HL-60/S4 treated with retinoic acid at 250 ng/mL for 4 days and 3 days (cell line): ENCODE measurements around the gene METAP1D.
"Not testable (repeated sequence)": the region's sequence is repeated elsewhere in the genome, so short reads cannot be mapped to it uniquely, and the experiment has no call there.

Experiments
- in situ Hi-C: fragments of 300-500 bp; cut with MboI; formaldehyde crosslinking; loops from 2 replicates; pipeline ENCODE4 v1.7.0; 2022; ENCODE audit warnings: low sequenced_read_pairs

Gene METAP1D

DNA sequence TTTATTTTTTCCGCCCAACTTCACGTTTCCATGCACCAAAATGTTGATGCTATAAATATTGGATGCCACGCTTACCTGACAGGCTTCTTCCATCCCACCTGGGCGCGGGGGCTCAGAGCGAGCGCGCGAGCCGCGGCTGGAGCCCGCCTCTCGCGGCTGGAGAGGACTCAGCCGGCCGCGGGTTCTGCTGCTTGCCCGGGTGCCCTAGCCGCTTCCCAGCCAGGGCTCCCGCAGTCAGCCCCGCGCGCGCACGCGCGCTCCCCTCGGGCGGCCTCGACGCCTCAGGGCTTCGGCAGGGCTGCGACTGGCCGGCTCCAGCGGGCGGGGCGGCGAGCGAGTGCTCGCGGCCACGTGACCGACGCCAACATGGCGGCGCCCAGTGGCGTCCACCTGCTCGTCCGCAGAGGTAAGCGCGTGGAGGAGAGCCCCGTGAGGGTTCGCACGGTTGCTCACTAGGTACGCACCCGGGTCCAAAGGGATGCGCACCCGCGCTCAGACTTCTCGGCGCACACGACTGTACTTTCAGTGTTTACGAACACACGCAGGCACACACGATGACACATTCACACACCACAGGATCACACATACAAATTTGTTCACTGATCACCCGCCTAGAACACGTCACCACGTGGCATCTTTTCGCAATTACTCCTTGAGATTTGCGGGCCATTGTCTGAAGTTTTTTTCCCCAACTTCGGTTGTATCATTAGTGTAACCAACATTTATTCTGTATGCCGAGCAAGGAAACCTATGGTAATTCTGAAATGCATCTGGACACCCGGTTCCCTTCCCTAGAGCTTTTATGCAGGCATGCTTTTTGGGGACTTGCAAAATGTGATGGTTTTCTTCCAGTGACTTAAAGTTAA lies at the start of gene METAP1D:
Gene METAP1D (plus strand): TSS at position 350 of the 866 bp plus-strand sequence. CDS start 17 bp downstream, at position 367.
- in situ Hi-C loops, result no loop called here

DNA sequence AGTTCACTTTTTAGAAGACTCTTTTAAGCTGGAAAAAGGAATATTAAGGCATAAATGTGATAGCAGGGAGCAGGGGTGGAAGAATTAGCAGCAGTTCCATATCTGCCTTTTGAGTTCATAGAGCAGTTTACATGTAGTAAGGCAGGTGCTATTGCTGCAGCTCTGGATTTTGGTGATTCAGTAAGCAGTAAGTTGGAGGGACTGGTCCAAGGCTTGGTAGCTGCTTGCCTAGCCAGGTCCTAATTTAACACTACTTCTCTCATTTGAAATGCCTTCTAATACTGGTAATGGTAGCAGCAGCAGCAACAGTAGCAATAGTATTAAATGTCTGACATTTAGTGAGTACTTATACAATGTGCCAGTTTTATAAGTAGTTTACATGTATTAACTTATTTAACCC lies 47.5 kb upstream of the METAP1D start:
- in situ Hi-C loops, result no loop called here

DNA sequence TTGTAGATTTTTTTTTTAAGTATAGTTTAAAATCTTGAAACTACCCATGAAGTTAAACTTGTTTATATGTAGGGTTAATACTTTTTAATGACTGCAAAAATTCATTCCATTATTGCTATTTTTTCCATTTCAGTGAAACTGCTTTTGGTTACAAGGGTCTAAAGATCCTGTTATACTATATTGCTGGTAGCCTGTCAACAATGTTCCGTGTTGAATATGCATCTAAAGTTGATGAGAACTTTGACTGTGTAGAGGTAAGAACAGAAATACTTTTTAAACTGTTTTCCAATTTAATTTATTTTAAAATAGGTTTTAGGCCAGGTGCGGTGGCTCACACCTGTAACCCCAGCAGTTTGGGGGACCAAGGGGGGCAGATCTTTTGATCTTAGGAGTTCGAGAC lies 47.0 kb upstream of the METAP1D start:
- in situ Hi-C loops, result no loop called here

DNA sequence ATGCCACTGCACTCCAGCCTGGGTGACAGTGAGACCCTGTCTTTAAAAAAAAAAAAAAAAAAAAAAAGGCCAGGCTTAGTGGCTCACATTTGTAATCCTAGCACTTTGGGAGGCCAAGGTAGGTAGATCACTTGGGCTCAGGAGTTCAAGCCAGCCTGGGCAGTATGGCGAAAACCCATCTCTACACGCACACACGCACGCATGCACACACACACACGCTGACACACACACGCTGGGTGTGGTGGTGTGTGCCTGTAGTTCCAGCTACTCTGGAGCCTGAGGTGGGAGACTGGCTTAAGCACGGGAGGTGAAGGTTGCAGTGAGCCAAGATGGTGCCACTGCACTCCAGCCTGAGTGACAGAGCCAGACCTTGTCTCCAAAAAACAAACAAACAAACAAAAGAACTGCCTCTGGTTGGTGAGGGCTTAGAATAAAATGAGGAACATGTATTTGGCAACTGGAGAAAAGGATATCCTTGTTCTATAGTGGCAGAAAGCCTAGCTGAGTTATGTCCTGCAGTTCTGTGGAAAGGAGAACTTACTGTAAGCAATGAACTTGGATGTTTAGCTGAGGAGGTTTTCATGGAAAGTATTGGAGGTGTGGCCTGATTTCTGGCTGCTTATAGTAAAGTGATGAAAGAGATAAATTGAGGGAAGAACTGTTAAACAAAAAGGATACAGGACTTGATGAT lies 43.5 kb upstream of the METAP1D start:
- in situ Hi-C loops, result no loop called here

DNA sequence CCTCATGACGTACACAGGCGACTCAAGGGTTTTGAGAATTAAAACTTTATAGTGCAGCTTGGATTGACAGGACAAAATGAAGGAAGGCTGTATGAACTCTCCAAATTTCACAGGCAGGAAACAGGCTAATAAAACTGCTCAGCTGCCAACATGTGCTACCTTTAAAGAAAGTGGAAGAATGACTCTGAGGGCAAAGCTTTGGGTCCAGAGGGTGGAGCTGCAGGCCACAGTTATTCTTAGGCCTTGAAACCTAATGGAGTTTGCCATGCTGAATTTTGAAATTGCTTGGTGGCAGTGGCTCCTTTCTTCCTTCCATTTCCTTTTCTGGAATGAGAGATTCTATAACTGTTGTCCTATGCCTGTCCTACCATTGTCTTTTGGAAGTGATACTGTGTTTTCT lies 42.7 kb upstream of the METAP1D start:
- in situ Hi-C loops, result no loop called here

DNA sequence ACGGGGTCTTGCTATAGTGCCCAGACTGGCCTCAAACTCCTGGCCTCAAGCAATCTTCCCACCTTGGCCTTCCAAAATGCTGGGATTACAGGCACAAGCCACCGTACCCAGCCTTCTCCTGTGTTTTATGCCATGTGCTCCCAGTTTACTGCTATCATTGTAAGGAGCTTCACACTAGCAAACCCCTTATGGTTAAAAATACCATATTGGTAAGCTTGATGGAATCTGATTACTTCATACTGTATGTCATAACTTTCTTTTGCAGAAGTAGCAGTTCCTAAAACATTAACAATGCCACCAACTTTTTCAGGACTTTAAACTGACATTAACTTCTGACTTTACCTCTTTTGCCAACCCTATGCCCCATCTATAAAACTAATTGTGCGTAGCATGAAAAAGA lies 41.3 kb upstream of the METAP1D start:
- in situ Hi-C loops, result no loop called here

DNA sequence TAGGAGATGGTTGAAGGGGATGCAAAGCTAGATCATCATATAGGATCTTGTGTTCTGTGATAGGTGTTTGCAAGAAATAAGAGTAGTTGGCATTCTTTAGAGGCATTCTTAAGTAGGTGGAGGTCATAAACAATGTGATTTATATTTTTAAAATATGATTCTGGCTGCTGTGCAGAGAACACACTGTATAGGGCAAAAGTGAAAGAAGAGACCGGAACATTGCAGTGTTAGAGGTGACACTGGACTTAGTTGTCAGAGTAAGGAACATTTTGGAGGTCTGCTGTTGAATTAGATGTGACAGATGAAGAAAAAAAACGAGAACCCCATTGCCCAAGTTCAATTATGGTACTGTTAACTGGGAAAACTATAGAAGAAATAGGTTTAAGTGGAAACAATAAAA lies 39.8 kb upstream of the METAP1D start:
- in situ Hi-C loops, result no loop called here

DNA sequence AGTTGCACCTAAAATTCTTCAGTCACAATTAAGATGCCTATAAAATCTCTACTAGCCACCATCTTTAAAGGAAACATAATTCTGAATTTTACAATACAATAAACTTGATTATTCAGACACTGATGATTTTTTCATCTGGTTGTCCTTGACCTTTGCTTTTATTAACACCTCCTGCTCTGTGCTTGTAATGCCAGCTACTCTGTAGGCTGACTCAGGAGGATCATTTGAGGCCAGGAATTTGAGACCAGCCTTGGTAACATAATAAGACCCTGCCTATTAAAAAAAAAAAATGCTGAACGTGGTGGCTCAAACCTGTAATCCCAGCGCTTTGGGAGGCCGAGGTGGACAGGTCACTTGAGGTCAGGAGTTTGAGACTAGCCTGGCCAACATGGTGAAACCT lies 39.2 kb upstream of the METAP1D start:
- in situ Hi-C loops, result no loop called here

DNA sequence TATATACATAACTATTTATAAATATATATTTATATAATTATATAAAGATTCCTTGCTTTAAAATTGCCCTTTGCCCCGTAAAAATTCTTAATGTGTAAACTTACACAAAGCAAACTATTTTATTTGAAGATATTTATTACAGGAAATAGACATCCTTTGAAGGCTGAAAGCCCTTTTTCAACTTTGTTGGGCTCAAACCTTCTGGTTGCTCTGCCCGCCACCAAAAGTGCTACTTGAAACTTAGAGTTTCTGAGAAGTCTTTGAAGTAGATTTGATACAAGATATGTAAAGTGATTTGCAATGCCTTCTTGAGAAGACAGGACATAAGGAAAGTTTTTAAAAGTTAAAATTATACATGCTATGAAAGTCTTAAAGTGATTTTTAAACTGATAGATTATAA lies 36.6 kb upstream of the METAP1D start:
- in situ Hi-C loops, result no loop called here

DNA sequence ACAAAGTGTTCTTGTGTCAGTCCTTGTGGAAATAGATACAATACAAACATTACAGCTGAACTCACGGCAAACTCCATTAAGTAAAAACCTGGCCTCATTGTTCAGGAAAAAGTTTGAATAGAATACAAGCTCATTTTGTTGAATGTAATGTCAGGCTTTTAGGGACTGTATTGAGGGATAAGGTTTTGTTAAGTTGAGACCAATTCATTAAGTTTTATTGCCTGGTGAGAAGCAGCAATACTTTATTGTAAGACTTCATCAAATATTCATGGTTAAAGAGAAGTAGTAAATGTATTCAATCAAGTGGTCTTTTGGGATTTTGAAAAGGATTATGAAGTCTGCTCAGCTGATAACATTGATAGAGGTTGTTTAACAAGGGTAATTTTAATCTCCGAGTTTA lies 35.4 kb upstream of the METAP1D start:
- in situ Hi-C loops, result no loop called here

DNA sequence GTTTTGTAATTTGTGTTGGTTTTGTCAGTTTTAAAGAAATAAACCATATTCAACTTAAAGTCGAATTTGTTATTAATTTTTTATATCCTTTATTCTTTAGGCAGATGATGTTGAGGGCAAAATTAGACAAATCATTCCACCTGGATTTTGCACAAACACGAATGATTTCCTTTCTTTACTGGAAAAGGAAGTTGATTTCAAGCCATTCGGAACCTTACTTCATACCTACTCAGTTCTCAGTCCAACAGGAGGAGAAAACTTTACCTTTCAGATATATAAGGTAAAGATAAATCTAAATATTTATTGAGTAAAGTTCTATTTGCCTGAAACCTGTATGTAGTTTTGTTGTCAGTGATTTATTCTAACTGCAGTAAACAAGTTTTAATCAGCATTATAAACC lies 34.5 kb upstream of the METAP1D start:
- in situ Hi-C loops, result no loop called here

DNA sequence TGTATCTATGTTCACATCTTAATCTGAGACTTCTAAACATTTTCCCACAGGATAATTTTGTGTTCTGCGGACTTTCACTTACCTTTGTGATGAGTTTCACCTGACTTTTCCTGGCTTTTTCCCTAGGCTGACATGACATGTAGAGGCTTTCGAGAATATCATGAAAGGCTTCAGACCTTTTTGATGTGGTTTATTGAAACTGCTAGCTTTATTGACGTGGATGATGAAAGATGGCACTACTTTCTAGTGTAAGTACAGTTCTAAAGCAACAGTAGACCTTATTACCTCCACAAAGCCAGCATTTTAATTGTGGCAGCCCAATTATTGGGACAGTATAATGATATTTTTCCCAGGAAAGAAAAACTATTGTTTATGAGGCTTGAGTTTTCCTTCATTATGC lies 34.1 kb upstream of the METAP1D start:
- in situ Hi-C loops, result no loop called here

DNA sequence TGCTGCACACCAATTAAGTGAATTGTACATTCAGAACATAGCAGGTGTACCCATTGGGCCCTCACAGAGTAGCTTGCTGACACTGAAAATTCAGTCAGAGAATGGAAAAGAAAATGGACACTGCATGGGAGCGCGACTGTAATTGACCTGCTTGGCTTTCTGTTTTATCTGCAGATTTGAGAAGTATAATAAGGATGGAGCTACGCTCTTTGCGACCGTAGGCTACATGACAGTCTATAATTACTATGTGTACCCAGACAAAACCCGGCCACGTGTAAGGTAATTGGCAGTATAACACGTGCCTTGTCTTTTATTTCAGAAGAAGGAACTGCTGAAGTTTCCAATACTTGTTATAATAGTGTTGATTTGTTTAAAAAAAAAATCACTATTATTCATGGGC lies 33.5 kb upstream of the METAP1D start:
- in situ Hi-C loops, result no loop called here

DNA sequence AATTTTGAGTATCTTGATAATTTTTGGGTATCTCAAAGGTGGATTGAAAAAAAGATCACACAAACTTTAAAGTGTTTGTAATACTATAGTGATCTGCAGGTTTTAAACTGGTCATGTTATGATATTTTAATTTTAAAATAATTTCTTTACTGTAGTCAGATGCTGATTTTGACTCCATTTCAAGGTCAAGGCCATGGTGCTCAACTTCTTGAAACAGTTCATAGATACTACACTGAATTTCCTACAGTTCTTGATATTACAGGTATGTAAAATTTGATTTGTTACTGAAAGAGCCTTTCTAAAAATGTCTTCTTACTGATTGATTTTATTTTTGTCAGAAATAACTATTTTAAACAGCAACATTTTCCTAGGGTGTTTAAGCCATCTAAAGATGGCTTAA lies 33.1 kb upstream of the METAP1D start:
- in situ Hi-C loops, result no loop called here

DNA sequence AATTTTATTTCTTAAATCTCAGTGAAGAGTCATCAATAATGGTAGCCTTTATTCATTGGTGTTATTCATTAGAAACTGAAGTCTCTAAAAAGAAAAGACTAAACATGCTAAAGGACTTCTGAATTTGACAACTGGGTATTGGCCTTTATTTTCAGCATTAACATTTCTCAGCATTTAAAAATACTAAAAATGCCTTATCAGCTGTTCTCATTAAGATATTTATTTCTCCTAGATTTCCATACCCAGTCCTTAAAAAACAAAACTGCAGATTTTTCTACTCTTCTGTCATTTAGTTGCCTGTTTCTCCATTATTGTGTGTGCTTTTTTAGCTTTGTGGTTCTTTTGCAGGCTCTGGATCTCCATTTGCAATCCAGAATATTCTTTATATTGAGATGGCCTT lies 31.2 kb upstream of the METAP1D start:
- in situ Hi-C loops, result no loop called here

DNA sequence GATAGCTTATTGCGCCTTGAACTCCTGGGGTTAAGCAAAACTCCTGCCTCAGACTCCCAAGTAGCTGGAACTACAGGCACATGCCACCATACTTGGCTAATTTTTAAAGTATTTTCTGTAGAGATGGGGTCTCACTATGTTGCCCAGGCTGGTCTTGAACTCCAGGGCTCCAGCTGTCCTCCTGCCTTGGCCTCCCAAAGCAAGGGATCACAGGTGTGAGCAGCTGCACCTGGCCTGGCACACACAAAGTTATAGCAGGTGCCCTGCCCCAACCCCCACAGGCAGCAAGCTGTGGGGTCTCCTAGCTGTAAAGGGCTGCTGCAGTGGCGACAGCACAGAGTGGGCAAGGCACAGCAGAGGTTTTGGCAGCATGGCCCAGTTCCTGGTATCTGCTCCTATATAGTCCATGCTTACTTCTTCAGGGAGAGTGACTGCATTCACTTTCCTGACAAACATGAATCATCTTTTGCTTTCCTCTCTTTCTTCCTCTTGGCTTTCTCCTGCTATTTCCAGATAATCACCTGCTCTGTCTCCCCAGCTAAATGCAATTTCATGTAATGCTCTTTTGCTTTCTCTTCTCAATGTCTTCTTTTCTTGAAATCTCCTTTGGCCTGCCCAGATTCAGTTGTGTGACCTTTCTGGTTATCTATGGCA lies 27.3 kb upstream of the METAP1D start:
- in situ Hi-C loops, result no loop called here

DNA sequence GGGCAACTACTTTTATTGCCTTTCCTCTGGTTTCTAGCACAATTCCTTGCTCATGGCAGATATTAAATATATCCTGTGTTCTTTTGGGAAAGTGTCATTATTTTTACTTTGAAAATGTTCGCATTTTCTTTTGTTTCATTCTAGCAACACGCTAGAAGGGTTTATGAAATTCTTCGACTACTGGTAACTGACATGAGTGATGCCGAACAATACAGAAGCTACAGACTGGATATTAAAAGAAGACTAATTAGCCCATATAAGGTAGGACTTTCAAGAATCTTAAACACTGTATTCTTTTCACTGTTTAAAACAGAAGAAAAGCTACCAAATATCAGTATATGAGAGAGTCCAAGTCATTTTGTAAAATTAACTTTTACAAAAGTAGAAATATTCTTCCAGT lies 20.6 kb upstream of the METAP1D start:
- in situ Hi-C loops, result no loop called here

DNA sequence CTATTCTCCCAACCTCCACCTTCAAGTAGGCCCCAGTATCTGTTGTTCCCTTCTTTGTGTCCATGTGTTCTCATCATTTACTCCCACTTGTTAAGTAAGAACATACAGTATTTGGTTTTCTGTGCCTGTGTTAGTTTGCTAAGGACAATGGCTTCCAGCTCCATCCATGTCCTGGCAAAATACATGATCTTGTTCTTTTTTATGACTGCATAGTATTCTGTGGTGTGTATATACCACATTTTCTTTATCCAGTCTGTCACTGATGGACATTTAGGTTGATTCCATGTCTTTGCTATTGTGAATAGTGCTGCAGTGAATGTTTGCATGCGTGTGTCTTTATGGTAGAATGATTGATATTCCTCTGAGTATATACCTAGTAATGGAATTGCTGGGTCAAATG lies 15.8 kb upstream of the METAP1D start:
- in situ Hi-C loops, result not testable (repeated sequence)

DNA sequence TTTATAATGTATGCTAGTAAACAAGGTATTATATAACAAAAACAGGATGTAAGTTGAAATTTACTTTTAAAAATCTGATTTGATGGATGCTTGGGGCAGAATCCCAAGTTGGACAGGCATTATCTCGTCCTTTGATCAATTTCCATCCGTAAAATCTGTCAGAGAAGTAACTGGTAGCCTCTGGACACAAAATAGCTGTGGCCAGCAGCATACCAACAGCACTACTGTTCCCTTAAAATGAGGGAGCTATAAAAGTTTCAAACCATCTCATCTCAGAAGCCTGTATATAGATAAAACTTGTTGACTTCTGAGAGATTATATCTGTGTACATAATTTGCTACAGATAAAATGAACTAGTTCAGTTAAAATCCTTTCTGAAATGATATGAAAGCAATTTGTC lies 14.7 kb upstream of the METAP1D start:
- in situ Hi-C loops, result no loop called here

DNA sequence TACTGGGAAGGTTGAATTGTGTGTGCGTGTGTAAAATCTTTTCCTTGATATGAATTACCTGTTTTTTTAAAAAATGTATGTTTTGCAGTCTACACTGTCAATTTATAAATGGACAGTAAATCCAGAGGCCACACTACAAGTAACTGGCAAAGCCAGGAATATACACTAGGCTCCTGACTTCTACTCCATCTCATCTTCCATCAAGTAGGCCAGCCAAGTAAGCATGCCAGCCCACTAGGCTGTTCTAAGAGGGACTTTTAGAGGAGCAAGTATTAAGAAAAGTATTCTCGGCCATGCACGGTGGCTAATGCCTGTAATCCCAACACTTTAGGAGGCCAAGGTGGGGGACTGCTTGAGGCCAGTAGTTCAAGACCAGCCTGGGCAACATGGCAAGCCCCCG lies 13.0 kb upstream of the METAP1D start:
- in situ Hi-C loops, result no loop called here

DNA sequence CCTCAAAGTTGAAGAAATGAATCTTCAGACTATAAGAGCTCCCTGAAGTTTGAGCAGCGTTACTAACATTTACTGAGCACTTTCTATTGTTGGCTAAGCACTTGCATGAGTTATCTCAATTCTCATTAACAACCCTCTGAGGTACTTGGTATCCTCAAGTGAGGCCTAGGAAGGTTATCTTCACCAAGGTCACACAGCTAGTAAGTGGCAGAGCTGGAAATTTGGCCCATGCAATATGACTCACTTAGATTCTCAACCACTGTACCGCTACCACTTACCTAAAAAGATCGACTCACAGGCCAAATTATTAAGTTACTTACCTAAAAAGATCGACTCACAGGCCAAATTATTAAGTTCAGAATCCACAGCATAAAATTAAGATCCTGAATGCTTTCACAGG lies 8.7 kb upstream of the METAP1D start:
- in situ Hi-C loops, result no loop called here

DNA sequence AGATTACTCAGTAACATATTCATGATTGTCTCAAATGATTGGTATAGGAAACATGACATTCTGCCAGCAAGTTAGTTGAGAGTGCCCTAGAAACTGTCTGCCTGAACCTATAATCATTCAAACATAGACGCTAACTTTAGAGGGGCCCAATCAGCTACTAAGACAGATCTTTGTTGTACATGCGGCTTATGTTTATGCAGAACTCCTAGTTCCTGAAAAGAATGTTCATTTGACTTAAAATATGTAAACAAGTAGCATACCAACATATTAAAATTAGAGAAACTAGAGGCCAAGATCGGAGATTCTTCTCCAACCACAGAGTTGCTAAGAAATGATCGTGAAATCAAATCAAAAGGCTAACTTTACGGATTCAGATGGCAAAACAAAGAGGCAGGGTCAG lies 4.2 kb upstream of the METAP1D start:
- in situ Hi-C loops, result no loop called here
